H9 (cell line): ENCODE measurements around the gene USP9X. TPM values are rescaled to one million over a fixed set of nuclear protein-coding genes. Genes with fewer than 3 reads are reported as not detected.

Experiments
- DNase-seq: peaks from one replicate; pipeline ENCODE4 v3.0.0-alpha.2; 2017
- H2AFZ ChIP-seq: one replicate; pipeline ENCODE4 v1.6.1; 2013; ENCODE audit warnings: mild to moderate bottlenecking, low read length, control low read depth, moderate library complexity
- H2AK5ac ChIP-seq: 2 replicates; pipeline ENCODE4 v1.6.1; 2013; ENCODE audit warnings: low read length, control low read depth, mixed read lengths; ENCODE audit not compliant: insufficient read length
- H2BK120ac ChIP-seq: one replicate; pipeline ENCODE4 v1.6.1; 2013; ENCODE audit warnings: low read depth, mild to moderate bottlenecking, low read length, control low read depth, inconsistent platforms; ENCODE audit not compliant: poor library complexity, severe bottlenecking
- H2BK12ac ChIP-seq: 2 replicates; pipeline ENCODE4 v1.6.1; 2013; ENCODE audit warnings: low read length, control low read depth, mixed read lengths, low read depth; ENCODE audit not compliant: insufficient read length
- H2BK15ac ChIP-seq: 2 replicates; pipeline ENCODE4 v1.6.1; 2013; ENCODE audit warnings: low read depth, low read length, control low read depth
- H2BK20ac ChIP-seq: one replicate; pipeline ENCODE4 v1.6.1; 2013; ENCODE audit warnings: low read depth, mild to moderate bottlenecking, low read length, control low read depth, inconsistent platforms; ENCODE audit not compliant: poor library complexity, severe bottlenecking
- H2BK5ac ChIP-seq: 2 replicates; pipeline ENCODE4 v1.6.1; 2013; ENCODE audit warnings: low read length, control low read depth, mixed read lengths; ENCODE audit not compliant: insufficient read length
- H3K14ac ChIP-seq: 2 replicates; pipeline ENCODE4 v1.6.1; 2013; ENCODE audit warnings: low read length, control low read depth; ENCODE audit not compliant: insufficient read depth
- H3K18ac ChIP-seq: 2 replicates; pipeline ENCODE4 v1.6.1; 2013; ENCODE audit warnings: low read depth, mild to moderate bottlenecking, mixed read lengths, low read length, control low read depth; ENCODE audit not compliant: insufficient read length
- H3K23ac ChIP-seq: 2 replicates; pipeline ENCODE4 v1.6.1; 2013; ENCODE audit warnings: low read length, control low read depth, mixed read lengths, low read depth; ENCODE audit not compliant: insufficient read length
- H3K23me2 ChIP-seq: 2 replicates; pipeline ENCODE4 v1.6.1; 2013; ENCODE audit warnings: low read depth, mild to moderate bottlenecking, mixed read lengths, low read length, control low read depth; ENCODE audit not compliant: insufficient read length, poor library complexity, severe bottlenecking
- H3K27ac ChIP-seq: 2 replicates; pipeline ENCODE4 v1.5.1; 2013; ENCODE audit warnings: low read length, control low read depth, mixed read lengths, low read depth; ENCODE audit not compliant: insufficient read length
- H3K27me3 ChIP-seq: 2 replicates; pipeline ENCODE4 v1.6.1; 2013; ENCODE audit warnings: low read length, control low read depth, inconsistent platforms; ENCODE audit not compliant: insufficient read depth
- H3K4ac ChIP-seq: 2 replicates; pipeline ENCODE4 v1.6.1; 2013; ENCODE audit warnings: low read depth, mild to moderate bottlenecking, control low read depth, inconsistent platforms, low read length, moderate library complexity
- H3K4me1 ChIP-seq: 2 replicates; pipeline ENCODE4 v1.6.1; 2013; ENCODE audit warnings: low read length, control low read depth, inconsistent platforms; ENCODE audit not compliant: insufficient read depth
- H3K4me2 ChIP-seq: 2 replicates; pipeline ENCODE4 v1.6.1; 2013; ENCODE audit warnings: low read length, control low read depth, mixed read lengths; ENCODE audit not compliant: insufficient read length, insufficient read depth
- H3K56ac ChIP-seq: 2 replicates; pipeline ENCODE4 v1.6.1; 2013; ENCODE audit warnings: low read depth, mild to moderate bottlenecking, mixed read lengths, low read length, control low read depth; ENCODE audit not compliant: insufficient read length
- H3K79me1 ChIP-seq: 2 replicates; pipeline ENCODE4 v1.6.1; 2013; ENCODE audit warnings: low read depth, mild to moderate bottlenecking, moderate library complexity, low read length, control low read depth, inconsistent platforms; ENCODE audit not compliant: insufficient read depth, poor library complexity, severe bottlenecking
- H3K79me2 ChIP-seq: 2 replicates; pipeline ENCODE4 v1.6.1; 2013; ENCODE audit warnings: low read length, control low read depth, inconsistent platforms; ENCODE audit not compliant: insufficient read depth
- H3K9ac ChIP-seq: 2 replicates; pipeline ENCODE4 v1.6.1; 2013; ENCODE audit warnings: low read length, control low read depth, mixed read lengths; ENCODE audit not compliant: insufficient read length; ENCODE audit errors: extremely low read depth
- H3K9me3 ChIP-seq: one replicate; pipeline ENCODE4 v1.6.1; 2013; ENCODE audit warnings: low read depth, low read length, inconsistent platforms; ENCODE audit not compliant: control insufficient read depth
- H3T11ph ChIP-seq: one replicate; pipeline ENCODE4 v1.6.1; 2013; ENCODE audit warnings: mild to moderate bottlenecking, low read length, control low read depth, inconsistent platforms
- H4K20me1 ChIP-seq: one replicate; pipeline ENCODE4 v1.6.1; 2013; ENCODE audit not compliant: control insufficient read depth, insufficient read length, insufficient read depth
- H4K5ac ChIP-seq: 2 replicates; pipeline ENCODE4 v1.6.1; 2013; ENCODE audit warnings: low read depth, mild to moderate bottlenecking, mixed read lengths, low read length, control low read depth; ENCODE audit not compliant: insufficient read length
- H4K8ac ChIP-seq: replicated peaks from 2 replicates; pipeline ENCODE4 v1.6.1; 2013; ENCODE audit warnings: low read length, control low read depth, mixed read lengths, low read depth; ENCODE audit not compliant: insufficient read length
- H4K91ac ChIP-seq: 2 replicates; pipeline ENCODE4 v1.6.1; 2013; ENCODE audit warnings: low read depth, mild to moderate bottlenecking, moderate library complexity, mixed read lengths, low read length, control low read depth; ENCODE audit not compliant: insufficient read length
- H3K27ac Mint-ChIP-seq, 3 experiments: 2 replicates in 2 of 3; 3 replicates in 1 of 3; pipeline ENCODE4 v1.8.0; 2020 to 2021; ENCODE audit warnings: mixed read lengths in 3 of 3, mild to moderate bottlenecking in 1 of 3, moderate library complexity in 1 of 3
- H3K27me3 Mint-ChIP-seq: 2 replicates; pipeline ENCODE4 v1.8.0; 2021; ENCODE audit warnings: low read depth, mild to moderate bottlenecking, moderate library complexity, mixed read lengths
- H3K36me3 Mint-ChIP-seq, 3 experiments: 2 replicates in 2 of 3; 3 replicates in 1 of 3; pipeline ENCODE4 v1.8.0; 2020 to 2021; ENCODE audit warnings: low read depth in 3 of 3, mixed read lengths in 3 of 3; ENCODE audit not compliant: insufficient read depth in 1 of 3
- H3K4me1 Mint-ChIP-seq, 2 experiments: 2 replicates each; pipeline ENCODE4 v1.8.0; 2020; ENCODE audit warnings: mixed read lengths in 2 of 2
- H3K4me3 Mint-ChIP-seq, 2 experiments: 2 replicates in 1 of 2; 3 replicates in 1 of 2; pipeline ENCODE4 v1.8.0; 2020 to 2021; ENCODE audit warnings: mild to moderate bottlenecking in 2 of 2, mixed read lengths in 2 of 2, moderate library complexity in 1 of 2
- H3K9me3 Mint-ChIP-seq, 2 experiments: 2 replicates in 1 of 2; 3 replicates in 1 of 2; pipeline ENCODE4 v1.8.0; 2020; ENCODE audit warnings: mild to moderate bottlenecking in 2 of 2, mixed read lengths in 2 of 2, moderate library complexity in 1 of 2
- WGBS: extraction: QIAGEN DNeasy Blood & Tissue Kit; methylation state at CpG from one replicate; pipeline ENCODE4 v1.1.7; 2013; ENCODE audit warnings: missing lambda C conversion rate, low lambda C conversion rate, mixed read lengths; ENCODE audit not compliant: insufficient read length; ENCODE audit errors: extremely low coverage; 5-methylcytosine and 5-hydroxymethylcytosine counted together
- total RNA-seq: library from RNA; stranded (reverse); gene quantifications from 2 replicates; pipeline ENCODE4 v1.2.1, GENCODE V29; 2021
- TF ChIP-seq, protein P1 (sequence below): fragments of 200-600 bp; sonication (generic); conservative IDR thresholded peaks from 3 replicates; pipeline ENCODE4 v1.8.0; 2021; ENCODE audit warnings: antibody characterized with exemption, mild to moderate bottlenecking

USP9X gene
- total RNA-seq, 1 experiment from 2014 or later, result 284 TPM

- H2AK5ac ChIP-seq, result no peak overlapping the region
- no peak overlapping the region for H3K4me2 ChIP-seq
- no peaks in the 10 kb centered on the region for H3K79me2 ChIP-seq
- no peak overlapping the region for H2BK20ac ChIP-seq
- Mint-ChIP-seq H3K9me3 (peaks cover 40 to 61% of the 10 kb centered on the region in 2 experiments), H3K27ac (0 out of 7 replicates have a peak overlapping the region, but pooled peaks of 1 of the 3 experiments have one; percentile 23), H3K4me3 (no peak overlapping the region), H3K27me3 (no peaks in the 10 kb centered on the region), H3K36me3 (peaks cover 44 to 91% (median 86%) of the 10 kb centered on the region in 3 experiments), H3K4me1 (peaks cover 0 to 7% of the 10 kb centered on the region in 2 experiments; a peak in 1 of 4 replicates)
- no peak overlapping the region for H4K8ac ChIP-seq
- H3K27me3 ChIP-seq, result no peaks in the 10 kb centered on the region
- no peaks in the 10 kb centered on the region for H4K20me1 ChIP-seq
- no peak overlapping the region for H3K4ac ChIP-seq
- no peak overlapping the region for H3K27ac ChIP-seq
- no peak overlapping the region for H3K56ac ChIP-seq
- H3K4me1 ChIP-seq, result no peaks in the 10 kb centered on the region
- H2BK5ac ChIP-seq, result no peak overlapping the region
- H2BK15ac ChIP-seq, result no peak overlapping the region
- H3K23ac ChIP-seq, result no peak overlapping the region
- H3K18ac ChIP-seq, result no peak overlapping the region
- WGBS, result no CpG with 5 or more reads among the region's 1 CpG
- no peaks in the 10 kb centered on the region for H3K9me3 ChIP-seq
- TF ChIP-seq, protein P1, sequence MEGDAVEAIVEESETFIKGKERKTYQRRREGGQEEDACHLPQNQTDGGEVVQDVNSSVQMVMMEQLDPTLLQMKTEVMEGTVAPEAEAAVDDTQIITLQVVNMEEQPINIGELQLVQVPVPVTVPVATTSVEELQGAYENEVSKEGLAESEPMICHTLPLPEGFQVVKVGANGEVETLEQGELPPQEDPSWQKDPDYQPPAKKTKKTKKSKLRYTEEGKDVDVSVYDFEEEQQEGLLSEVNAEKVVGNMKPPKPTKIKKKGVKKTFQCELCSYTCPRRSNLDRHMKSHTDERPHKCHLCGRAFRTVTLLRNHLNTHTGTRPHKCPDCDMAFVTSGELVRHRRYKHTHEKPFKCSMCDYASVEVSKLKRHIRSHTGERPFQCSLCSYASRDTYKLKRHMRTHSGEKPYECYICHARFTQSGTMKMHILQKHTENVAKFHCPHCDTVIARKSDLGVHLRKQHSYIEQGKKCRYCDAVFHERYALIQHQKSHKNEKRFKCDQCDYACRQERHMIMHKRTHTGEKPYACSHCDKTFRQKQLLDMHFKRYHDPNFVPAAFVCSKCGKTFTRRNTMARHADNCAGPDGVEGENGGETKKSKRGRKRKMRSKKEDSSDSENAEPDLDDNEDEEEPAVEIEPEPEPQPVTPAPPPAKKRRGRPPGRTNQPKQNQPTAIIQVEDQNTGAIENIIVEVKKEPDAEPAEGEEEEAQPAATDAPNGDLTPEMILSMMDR, result no peak
- DNase-seq, result no peak
- no peak overlapping the region for H4K91ac ChIP-seq
- no peaks in the 10 kb centered on the region for H3K79me1 ChIP-seq
- no peak overlapping the region for H2BK12ac ChIP-seq
- no peak overlapping the region for H3K9ac ChIP-seq
- H2BK120ac ChIP-seq, result no peak overlapping the region
- H2AFZ ChIP-seq, result no peak overlapping the region
- H3K23me2 ChIP-seq, result no peaks in the 10 kb centered on the region
- no peak overlapping the region for H4K5ac ChIP-seq
- H3T11ph ChIP-seq, result no peak overlapping the region
- H3K14ac ChIP-seq, result no peak overlapping the region
These were observed 103.9 kb downstream of the USP9X start for GRCh38 chrX:41189156-41189555.
